NOMO-1 treated with DMSO at 0.1 percent for 48 hours (cell line): ENCODE data around the gene PADI2.
A peak's percentile ranks its signal among the peaks of the same experiment; 100 is the strongest.
"Not testable (repeated sequence)": the region's sequence is repeated elsewhere in the genome, so short reads cannot be mapped to it uniquely, and the experiment has no call there.

ENCODE experiments used
- DNase-seq: peaks from one replicate; lab custom pipeline; 2025; ENCODE audit not compliant: unreplicated experiment; lab: John Stamatoyannopoulos, UW

Gene PADI2

DNA sequence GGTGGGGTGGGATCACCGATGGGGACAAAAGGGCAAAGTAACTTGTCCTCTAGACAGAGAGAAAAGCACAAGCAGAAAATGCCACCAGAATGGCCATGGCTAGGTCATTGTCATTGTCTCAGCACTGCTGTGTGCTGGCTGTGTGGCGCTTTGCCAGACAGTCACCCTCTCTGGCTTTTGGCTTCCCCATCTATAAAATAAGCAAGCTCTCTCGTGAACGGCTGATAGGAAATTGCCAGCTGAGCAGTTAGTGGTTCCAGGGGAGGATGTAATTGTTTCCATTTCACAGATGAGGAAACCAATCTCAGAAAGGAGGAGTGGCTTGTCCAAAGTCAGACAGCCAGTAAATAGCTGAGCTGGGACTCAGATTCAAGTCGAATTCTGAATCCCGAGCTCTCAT, 32.5 kb downstream of the PADI2 start:
- no peak for DNase-seq

GRCh38 chr1:17084787-17085186, 34.5 kb downstream of the PADI2 start:
- no peak for DNase-seq

DNA sequence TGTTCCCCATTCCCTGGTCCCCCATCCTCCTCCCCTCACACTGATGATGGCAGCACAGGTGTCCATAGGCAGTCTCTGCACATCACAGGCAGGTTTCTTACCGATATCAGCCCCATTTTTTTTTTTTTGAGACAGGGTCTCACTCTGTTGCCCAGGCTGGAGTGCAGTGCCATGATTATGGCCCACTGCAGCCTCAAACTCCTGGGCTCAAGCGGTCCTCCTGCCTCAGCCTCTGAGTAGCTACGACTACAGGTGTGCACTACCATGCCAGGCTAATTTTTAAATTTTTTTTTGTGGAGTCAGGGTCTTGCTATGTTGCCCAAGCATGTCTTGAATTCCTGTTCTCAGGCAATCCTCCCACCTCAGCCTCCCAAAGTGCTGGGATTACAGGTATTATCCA, 36.5 kb downstream of the PADI2 start:
- no peak for DNase-seq

DNA sequence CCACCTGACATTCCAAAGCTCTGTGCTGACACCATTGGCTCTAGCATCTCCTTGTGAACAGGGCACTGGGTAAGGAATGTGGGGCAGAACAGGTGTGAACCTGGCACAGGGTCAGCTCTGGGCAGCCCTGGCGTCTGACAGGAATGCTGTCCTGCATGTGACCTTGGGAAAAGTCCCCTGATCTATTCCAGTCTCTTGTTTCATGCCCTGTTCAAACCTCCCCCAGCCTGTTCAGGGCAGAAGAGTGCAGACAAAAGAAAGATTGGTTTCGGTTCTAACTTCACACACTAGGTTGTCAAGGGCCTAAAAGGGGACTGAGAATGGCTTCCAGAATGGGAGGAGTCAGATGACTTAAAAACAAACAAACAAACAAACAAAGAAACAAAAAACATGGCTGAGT, 37.8 kb downstream of the PADI2 start:
- no peak for DNase-seq

DNA sequence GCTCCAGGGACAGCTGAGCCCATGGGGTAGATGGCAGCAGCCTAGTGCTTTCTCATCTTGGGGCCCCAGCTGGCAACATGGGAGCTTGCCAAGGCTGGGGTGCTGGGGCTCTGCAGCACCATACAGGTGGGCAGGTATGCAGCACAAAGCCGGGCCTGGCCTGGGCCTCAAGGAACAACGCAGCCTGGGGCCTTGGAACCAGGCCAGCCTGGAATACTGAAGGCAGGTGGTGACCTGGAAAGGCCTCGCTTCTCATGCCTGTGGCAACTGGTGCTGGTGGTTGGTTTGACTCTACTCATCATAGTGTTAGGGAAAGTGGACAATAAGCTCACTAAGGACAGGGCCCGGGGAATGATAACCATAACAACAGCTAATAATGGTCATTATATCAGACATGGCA, 38.4 kb downstream of the PADI2 start:
- DNase-seq, result no peak

- DNase-seq, result no peak
Measured at GRCh38 chr1:17080085-17080759, 39.0 kb downstream of the PADI2 start.

DNA sequence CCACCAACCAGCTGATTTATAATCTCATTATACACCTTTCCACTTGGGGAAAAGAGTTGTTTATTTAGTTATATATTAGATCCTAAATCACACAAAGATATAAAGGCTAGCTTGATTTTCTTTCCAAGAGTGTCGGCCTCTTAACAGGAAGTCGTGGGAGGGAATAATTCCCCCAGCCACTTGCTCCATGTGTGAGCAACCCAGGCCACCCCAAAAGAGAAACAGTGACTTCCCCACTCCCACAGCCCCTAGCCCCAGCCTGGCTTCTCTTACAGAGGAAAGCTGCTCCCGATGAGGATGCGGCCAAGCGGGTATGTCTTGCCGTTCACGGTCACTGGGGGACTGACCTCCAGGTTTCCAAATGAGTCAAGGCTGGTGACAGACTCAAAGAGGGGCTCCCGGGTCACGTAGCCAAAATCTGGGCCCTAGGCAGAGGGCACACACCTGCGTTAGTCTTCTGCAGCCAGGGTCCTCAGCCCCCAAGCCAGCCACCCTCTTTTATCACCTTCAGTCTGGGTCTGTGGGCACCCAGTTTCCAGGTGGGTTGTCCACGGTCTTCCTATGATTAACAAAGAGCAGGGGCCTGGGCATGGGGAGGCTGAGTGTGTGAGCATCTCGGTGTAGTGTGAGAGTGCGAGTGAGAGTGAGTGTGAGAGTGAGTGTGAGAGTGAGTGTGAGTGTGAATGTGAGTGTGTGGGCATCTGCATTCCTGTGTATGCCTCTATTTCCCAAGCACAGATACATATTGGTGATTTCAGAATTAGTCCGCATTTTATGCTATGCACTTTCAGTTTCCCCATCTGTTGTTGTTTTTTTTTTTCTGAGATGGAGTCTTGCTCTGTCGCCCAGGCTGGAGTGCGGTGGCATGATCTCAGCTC, 40.0 kb downstream of the PADI2 start:
- DNase-seq, result no peak

DNA sequence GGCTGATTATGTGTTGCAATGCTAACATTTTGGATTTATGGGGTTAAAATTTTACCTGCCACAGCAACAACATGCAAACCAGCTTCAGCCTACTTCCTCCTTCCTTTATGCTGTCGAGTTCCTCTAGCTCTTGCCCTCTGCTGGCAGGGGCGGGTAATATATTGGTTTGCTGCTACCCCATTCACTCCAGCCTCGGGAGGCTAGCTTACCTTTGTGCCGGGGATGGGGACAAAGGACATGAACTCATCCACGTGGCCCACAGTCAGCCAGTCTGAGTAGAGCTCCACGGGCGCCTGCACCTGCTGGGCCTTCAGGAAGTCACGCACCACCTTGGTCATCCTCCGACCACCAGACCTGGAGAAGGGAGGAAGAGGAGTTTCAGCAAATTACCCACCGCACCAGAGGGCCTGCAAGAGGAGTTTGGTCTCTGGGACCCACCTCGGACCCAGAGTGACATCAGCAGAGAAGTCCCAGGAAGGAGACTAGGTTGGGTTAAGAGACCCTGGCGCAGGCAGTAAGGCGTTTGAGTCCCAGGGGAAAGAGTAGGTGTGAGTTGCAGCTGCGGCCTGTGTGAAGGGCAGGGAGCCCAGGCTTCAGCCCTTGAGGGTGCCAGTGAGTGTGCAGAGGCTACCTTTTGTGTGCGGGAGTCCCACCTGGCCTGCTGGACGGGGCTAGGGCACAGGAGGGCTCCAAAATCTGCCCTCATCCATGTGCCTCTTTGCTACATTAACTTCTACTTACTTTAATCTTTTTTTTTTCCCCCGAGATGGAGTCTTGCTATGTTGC, 43.6 kb downstream of the PADI2 start:
- peak; percentile 36 for DNase-seq

DNA sequence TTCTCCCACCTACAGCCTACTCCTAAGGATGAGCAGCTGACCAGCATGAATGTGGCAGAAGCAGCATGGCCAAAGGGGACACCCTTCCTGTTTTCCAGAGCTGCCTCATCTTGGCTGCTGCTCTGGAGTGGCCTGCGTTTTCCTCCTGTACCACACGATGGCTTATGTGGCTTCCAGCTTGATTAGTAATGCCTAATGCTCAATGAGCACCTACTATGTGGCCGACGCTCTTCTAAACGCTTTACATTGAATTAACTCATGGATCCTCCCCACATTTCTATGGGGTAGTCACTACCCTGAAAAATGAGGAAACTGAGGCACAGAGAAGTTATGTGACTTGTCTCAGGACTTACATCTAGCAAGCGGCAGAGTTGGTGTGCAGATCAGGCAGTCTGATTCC, 47.5 kb downstream of the PADI2 start:
- DNase-seq, result no peak

DNA sequence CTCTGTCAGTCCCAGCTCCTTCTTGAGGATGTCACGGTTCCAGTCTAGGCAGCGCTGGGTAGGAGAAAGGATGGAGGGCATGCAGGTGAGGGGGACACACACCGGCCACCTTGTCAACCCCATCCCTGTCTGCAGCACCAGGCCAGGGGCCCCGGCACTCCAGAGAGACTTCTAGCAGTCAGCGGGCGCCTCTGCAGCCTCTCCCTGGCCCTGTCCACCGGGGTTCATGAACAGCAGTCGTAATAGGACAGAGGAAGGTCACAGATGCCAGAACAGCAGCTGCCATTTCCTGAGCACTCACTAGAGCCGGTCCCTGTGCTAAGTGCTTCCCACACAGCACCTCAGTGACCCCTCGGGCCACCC, 49.1 kb downstream of the PADI2 start:
- DNase-seq, result no peak

DNA sequence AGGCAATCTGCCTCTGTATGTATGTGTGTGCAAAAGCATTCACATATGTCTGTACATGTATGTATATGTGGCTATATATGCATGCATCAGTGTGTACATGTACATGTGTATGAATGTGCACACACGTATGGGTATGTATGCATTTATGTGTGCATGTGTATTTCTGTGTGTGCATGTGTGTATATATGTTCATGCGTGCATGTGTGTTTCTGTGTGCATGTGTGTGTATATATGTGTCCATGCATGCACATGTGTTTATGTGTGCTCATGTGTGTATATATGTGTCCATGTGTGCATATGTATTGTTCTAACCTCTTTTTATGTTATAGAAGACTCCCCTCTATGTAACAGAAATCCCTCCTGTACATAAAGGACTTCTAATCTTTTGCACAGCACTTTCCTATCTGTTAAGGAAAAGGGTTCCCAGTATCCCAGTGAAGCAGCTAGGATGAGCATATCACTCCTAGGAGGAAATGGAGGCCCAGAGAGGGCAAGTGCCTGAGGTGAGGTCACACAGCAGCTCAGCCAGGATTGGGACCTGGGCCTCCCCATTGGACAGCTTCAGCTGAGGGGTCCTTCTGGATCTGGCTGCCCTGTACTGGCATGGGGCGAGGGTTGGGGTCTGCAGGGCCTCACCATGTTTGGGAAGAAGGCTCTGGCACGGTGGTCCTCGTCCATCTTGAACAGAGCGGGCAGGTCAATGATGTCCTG, 49.6 kb downstream of the PADI2 start:
- no peak for DNase-seq

DNA sequence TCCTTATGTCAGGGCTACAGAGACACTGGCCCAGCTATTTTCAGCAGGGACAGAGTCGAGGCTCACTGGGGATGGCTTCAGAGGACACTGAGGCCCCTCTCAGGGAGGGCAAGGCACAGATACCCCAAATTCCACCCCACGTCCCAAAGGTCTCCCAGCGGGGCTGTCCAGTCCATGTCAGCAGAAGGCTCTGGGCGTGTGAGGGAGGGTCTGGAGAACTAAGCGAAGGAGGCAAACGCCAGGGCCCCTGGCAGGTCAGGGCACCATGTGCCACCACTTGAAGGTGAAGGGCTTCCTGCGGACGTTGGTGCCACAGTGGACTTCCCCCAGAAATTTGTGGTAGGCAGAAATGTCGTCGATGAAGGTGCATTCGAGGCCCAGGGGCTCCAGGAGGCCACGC, 50.5 kb downstream of the PADI2 start:
- no peak for DNase-seq

DNA sequence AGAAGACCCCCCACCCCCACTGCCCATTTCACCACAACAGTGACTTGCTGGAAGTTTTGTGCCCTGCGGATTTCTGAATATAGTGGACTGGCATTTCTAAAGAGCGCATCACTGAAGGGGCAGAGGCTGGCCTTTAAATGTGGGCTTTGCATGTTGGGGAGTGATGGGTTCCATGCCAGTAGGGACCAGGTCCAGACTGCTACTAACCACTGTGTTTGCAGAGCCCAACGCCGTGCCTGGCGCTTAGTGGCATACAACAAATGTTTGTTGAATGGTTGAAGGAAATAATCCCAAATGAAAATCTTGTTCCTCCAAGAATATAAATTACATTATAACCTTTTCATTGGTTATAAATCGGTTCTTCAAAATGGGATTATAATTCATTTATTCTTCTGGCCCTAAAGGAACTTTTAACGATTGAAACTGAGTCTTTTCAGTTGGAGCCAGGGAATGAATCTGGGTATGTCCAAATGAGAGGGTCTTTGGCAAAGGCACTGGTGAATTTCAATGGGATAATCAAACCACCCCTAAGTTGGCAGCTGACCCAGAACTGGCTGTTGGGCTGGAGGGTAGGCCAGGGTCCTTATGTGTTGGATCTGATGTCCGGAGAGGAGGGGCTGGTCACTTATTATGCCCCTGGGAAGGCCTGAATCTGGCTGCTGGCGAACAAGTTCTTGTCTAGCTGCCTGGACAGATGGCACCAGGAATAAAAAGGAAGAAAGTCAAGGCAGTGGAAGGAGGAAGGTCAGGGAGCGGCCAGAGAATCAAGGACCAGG, 51.6 kb downstream of the PADI2 start:
- no peak for DNase-seq

DNA sequence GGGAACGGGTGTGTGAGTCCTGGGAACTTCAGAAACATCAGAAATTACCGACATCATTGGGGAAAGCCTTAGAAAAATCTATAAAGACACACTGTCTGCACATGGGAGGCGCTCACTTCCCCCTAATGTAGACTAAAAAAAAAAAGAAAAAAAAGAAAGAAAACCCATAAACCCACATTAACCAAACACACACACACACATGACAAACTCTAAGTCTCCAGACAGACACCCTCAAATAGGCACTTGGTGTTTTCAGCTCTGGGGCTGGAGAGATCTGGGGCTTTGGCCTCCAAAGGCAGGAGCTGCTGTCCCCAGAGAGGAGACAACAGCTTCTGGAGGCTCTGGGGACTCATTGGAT, 52.2 kb downstream of the PADI2 start:
- peak; percentile 86 for DNase-seq

DNA sequence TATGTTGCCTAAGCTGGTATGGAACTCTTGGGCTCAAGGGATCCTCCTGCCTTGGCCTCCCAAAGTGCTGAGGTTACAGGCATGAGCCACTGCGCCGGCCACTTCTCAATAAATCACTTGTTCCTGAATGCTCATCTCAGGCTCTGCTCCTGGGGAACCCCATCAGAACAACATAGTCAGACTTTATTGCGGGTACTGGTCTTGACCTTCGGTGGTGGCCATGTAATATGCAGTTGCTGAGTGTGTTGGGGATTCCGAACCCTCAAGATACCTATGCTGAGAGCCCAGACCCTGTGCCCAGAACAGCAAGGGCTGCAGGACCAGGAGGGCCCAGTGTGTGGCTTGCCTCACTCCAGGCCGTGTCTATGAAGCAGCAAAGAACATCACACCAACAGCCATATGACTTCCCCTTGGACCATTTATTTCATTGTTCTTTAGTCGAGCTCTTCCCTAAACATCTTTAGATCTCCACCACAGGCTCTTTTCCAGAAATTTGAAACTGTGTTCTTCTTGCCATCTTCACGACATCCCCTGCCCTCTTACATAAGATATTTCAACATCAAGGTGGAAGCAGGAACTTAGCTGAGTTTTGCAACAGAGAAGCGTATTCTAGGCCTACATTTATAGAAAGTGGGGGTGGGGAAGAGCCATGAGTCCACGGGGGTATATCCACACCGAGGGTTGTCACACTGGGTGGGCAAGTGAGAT, 52.7 kb downstream of the PADI2 start:
- DNase-seq, result peak; percentile 91

- no peak for DNase-seq
Measured at GRCh38 chr1:17065666-17066065, 53.6 kb downstream of the PADI2 start.

- not testable (repeated sequence) for DNase-seq
Measured at GRCh38 chr1:17062751-17063150, 56.5 kb downstream of the PADI2 start.

DNA sequence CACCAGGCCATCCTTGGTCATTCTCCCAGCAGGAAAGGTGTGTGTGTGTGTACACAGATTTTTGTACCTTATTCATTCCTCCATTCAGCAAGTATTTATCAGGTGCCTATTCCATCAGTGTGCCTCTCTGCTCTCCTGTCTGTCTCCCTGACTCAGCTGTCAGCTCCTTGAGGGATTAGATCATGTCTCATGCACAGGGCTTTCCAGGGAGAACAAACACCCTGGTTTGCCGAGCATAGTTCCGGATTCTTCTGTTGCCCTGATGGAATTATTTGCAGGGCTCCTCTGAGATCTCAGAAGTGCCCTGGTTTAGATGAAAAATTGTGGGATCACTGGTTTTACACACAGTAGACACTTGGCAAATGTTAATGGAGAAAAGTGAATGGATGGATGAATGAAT, 57.4 kb downstream of the PADI2 start:
- no peak for DNase-seq

DNA sequence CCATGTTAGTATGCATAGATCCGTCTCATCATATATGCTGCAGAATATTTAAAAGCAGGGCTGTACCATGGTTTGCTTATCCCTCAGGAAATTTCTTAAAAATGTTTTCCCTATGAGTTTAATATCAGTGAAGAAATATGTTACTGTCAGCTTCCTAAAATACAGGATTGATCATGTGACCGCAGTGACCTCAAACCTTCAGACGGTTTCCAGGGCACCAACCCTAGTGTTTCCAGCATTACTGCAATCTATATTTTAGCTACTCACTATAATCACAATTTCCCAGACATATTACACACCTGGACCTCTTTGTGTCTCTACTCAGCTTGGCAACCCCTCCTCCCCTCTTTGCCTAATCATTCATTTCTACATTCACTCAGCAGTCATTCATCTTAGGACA, 57.8 kb downstream of the PADI2 start:
- peak; percentile 48 for DNase-seq

DNA sequence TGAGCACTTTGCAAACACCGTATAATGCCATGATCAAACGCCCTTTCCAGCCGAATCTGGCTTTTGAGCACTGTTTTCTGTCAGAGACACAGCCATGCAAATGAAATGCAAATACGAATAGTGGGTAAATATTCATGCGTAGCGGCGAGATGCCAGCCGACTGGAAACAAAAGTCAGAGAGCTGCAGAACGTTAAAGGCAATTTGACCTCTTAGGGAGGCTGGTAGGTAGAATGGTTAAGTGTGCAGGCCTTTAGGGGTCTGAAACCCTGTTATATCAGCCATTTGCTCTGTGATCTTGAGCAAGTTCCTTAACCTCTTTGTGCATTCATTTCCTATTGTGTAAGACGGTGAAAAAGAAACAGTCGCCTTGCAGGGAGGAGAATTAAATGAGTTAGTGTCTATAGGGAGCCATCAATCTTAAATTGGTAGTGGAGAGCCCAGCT, 58.9 kb downstream of the PADI2 start:
- DNase-seq, result peak; percentile 91
